Measurements from ENCODE around the gene NUP188.

DNA sequence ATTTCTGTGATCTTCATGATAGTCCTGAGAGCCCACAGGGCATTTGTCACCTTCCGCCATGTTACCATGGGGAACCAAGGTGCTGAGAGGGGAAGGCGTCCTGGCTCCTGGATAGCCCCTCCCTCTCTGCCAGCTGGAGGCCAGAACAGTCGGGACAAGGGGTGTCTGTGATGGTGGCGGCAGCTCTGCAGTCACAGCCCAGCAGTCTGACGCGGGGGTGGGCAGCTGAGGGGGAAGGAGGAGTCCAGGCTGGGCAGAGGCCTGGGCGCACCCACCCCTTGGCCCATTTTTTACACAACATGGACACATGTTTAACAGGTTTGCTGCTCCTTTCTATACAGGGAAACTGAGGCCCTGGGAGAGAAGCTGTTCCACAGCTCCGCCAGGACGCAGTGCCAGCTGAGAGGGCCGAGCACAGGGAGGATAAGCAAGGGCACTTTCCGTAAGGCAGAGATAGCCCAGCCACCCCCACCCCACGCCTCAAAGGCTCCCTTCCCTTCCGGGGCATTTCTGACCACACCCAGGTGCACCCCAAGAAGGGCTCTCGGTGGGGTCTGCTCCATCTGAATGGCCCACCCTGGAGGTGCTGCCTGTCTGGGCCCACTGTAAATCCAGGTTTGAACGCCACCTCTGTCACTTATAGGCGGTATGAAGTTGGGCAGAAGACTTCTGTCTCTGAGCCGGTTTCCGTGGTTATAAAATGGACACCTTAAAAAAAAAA is 48.5 kb upstream of the NUP188 start:
- TF ChIP-seq, protein P1, sequence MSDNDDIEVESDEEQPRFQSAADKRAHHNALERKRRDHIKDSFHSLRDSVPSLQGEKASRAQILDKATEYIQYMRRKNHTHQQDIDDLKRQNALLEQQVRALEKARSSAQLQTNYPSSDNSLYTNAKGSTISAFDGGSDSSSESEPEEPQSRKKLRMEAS (IDR thresholded peaks at IDR 0.05): no peak
- no peak for TF ChIP-seq EGR1 (IDR thresholded peaks at IDR 0.05; ENCODE audit: low read depth in 2 of 2)
- no peak for TF ChIP-seq TAF1 (conservative IDR thresholded peaks at IDR 0.05)
- TF ChIP-seq, protein P2, sequence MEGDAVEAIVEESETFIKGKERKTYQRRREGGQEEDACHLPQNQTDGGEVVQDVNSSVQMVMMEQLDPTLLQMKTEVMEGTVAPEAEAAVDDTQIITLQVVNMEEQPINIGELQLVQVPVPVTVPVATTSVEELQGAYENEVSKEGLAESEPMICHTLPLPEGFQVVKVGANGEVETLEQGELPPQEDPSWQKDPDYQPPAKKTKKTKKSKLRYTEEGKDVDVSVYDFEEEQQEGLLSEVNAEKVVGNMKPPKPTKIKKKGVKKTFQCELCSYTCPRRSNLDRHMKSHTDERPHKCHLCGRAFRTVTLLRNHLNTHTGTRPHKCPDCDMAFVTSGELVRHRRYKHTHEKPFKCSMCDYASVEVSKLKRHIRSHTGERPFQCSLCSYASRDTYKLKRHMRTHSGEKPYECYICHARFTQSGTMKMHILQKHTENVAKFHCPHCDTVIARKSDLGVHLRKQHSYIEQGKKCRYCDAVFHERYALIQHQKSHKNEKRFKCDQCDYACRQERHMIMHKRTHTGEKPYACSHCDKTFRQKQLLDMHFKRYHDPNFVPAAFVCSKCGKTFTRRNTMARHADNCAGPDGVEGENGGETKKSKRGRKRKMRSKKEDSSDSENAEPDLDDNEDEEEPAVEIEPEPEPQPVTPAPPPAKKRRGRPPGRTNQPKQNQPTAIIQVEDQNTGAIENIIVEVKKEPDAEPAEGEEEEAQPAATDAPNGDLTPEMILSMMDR (IDR thresholded peaks at IDR 0.05; ENCODE audit: low read depth, low read length, missing input control): no peak
- no peak for TF ChIP-seq RAD21 (IDR thresholded peaks at IDR 0.05)
- TF ChIP-seq, protein P3, sequence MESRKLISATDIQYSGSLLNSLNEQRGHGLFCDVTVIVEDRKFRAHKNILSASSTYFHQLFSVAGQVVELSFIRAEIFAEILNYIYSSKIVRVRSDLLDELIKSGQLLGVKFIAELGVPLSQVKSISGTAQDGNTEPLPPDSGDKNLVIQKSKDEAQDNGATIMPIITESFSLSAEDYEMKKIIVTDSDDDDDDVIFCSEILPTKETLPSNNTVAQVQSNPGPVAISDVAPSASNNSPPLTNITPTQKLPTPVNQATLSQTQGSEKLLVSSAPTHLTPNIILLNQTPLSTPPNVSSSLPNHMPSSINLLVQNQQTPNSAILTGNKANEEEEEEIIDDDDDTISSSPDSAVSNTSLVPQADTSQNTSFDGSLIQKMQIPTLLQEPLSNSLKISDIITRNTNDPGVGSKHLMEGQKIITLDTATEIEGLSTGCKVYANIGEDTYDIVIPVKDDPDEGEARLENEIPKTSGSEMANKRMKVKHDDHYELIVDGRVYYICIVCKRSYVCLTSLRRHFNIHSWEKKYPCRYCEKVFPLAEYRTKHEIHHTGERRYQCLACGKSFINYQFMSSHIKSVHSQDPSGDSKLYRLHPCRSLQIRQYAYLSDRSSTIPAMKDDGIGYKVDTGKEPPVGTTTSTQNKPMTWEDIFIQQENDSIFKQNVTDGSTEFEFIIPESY (IDR thresholded peaks at IDR 0.05): no peak
- no peak for TF ChIP-seq JUND (IDR thresholded peaks at IDR 0.05)
- TF ChIP-seq, protein P4, sequence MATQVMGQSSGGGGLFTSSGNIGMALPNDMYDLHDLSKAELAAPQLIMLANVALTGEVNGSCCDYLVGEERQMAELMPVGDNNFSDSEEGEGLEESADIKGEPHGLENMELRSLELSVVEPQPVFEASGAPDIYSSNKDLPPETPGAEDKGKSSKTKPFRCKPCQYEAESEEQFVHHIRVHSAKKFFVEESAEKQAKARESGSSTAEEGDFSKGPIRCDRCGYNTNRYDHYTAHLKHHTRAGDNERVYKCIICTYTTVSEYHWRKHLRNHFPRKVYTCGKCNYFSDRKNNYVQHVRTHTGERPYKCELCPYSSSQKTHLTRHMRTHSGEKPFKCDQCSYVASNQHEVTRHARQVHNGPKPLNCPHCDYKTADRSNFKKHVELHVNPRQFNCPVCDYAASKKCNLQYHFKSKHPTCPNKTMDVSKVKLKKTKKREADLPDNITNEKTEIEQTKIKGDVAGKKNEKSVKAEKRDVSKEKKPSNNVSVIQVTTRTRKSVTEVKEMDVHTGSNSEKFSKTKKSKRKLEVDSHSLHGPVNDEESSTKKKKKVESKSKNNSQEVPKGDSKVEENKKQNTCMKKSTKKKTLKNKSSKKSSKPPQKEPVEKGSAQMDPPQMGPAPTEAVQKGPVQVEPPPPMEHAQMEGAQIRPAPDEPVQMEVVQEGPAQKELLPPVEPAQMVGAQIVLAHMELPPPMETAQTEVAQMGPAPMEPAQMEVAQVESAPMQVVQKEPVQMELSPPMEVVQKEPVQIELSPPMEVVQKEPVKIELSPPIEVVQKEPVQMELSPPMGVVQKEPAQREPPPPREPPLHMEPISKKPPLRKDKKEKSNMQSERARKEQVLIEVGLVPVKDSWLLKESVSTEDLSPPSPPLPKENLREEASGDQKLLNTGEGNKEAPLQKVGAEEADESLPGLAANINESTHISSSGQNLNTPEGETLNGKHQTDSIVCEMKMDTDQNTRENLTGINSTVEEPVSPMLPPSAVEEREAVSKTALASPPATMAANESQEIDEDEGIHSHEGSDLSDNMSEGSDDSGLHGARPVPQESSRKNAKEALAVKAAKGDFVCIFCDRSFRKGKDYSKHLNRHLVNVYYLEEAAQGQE (IDR thresholded peaks at IDR 0.05): no peak
- TF ChIP-seq HNF4G (IDR thresholded peaks at IDR 0.05): no peak

All from liver (tissue), 3 donors.